PC-9 (cell line): ENCODE results near the gene ZFAND6.

Source experiments
- CTCF ChIP-seq: fragments of 200-600 bp; sonication (generic); conservative IDR thresholded peaks from 2 replicates; pipeline ENCODE4 v1.6.1; 2017; ENCODE audit warnings: mixed run types, antibody characterized with exemption, mild to moderate bottlenecking, moderate library complexity
- EZH2 ChIP-seq: fragments of 200-600 bp; sonication (generic); IDR thresholded peaks from 2 replicates; pipeline ENCODE4 v1.8.0; 2017; ENCODE audit warnings: antibody characterized with exemption, low read depth

- no peak for TF ChIP-seq CTCF
- TF ChIP-seq EZH2, result no peak
Observed at GRCh38 chr15:80090041-80090440, 30.6 kb downstream of the ZFAND6 start.
